ENCODE measurements around the gene DNAH10.

DNAH10 gene

DNA sequence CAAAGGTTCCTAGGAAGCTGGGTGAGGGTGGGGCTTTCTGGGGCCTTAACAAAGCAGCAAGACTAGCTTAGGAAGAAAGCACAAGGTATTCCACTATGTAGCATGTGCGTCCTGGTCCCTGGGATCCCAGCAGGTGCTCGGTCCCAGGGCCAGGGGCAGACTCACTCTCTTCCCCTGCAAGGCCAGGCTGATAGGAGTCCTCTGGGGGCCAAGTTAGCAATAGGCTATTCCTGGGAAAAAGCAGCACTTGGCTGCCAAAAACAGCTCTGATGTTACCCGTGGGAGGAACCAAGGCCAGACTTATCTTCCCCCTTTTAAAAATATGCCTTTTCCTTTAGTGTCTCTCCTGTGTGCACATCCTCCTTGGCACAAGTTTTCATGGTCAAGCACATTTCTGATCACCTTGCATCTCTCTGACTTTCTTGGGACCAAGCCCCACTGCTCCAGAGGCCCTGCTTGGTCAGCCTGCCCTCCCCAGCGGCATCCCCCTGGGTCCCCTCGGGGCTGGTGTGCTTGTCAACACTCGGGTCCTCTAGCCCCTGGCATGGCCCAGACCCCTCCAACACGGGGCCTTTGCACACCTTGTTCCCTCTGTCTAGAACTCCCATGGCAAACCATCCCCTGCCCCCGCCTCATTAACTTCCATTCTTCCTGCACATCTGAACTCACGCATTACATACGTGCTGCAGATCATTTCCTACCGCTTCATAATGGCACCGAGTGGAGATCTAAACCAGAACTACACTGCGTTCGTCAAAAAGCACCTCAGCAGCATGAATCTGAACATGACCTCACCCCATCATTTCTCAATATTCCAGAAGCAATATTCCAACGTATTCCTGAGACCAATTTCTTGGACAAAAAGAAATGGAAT lies 188.6 kb downstream of the DNAH10 start:
- no peak overlapping the region for H3K4me3 ChIP-seq (ENCODE audit: low read depth, low read length)
- no peak for DNase-seq (ENCODE audit: low read depth)
- TF ChIP-seq, protein P1, sequence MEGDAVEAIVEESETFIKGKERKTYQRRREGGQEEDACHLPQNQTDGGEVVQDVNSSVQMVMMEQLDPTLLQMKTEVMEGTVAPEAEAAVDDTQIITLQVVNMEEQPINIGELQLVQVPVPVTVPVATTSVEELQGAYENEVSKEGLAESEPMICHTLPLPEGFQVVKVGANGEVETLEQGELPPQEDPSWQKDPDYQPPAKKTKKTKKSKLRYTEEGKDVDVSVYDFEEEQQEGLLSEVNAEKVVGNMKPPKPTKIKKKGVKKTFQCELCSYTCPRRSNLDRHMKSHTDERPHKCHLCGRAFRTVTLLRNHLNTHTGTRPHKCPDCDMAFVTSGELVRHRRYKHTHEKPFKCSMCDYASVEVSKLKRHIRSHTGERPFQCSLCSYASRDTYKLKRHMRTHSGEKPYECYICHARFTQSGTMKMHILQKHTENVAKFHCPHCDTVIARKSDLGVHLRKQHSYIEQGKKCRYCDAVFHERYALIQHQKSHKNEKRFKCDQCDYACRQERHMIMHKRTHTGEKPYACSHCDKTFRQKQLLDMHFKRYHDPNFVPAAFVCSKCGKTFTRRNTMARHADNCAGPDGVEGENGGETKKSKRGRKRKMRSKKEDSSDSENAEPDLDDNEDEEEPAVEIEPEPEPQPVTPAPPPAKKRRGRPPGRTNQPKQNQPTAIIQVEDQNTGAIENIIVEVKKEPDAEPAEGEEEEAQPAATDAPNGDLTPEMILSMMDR (IDR thresholded peaks at IDR 0.05; ENCODE audit: low read depth, low read length, missing control alignments): no peak

DNA sequence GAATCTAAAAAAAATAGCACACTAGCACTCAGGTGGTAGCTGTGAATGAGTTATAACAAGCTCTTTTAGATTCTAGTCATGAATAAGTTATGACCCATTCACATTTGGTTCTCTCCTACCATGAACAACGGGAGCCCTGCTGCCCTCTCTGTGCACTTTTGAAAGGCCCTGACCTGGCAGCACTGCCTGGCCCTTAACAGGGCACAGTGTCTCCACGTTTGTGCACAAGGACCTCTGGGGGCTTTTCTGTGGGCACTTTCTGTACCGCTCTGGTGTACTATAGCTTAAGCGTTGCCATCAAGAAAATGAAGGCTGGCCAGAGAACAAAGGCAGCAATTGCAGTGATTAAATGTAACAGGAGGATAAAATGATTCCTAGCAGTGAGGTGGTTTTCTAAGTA lies 189.4 kb downstream of the DNAH10 start:
- no peak overlapping the region for H3K4me3 ChIP-seq (ENCODE audit: low read depth, low read length)
- no peak for DNase-seq (ENCODE audit: low read depth)
- TF ChIP-seq, protein P1 (IDR thresholded peaks at IDR 0.05; ENCODE audit: low read depth, low read length, missing control alignments): no peak

DNA sequence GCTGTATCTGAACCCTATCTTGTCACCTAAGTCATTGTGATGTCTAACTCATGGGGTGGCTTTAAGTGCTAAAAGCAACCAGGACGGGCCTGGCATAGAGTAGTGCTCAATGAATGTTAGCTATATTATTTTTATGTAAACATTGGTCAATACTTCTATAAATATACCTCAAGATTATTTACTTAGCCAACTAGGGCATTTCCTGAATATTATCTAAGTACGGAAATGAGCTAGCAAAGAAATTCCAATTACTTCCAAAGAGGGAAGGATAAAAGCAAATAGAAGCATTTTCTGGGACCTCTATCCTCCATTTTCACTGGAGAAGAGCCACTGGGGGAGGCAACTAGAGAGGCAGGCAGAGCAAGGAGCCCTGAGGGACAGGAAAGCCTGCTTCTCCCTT lies 189.9 kb downstream of the DNAH10 start:
- no peak overlapping the region for H3K4me3 ChIP-seq (ENCODE audit: low read depth, low read length)
- DNase-seq (ENCODE audit: low read depth): no peak
- TF ChIP-seq, protein P1 (IDR thresholded peaks at IDR 0.05; ENCODE audit: low read depth, low read length, missing control alignments): no peak

DNA sequence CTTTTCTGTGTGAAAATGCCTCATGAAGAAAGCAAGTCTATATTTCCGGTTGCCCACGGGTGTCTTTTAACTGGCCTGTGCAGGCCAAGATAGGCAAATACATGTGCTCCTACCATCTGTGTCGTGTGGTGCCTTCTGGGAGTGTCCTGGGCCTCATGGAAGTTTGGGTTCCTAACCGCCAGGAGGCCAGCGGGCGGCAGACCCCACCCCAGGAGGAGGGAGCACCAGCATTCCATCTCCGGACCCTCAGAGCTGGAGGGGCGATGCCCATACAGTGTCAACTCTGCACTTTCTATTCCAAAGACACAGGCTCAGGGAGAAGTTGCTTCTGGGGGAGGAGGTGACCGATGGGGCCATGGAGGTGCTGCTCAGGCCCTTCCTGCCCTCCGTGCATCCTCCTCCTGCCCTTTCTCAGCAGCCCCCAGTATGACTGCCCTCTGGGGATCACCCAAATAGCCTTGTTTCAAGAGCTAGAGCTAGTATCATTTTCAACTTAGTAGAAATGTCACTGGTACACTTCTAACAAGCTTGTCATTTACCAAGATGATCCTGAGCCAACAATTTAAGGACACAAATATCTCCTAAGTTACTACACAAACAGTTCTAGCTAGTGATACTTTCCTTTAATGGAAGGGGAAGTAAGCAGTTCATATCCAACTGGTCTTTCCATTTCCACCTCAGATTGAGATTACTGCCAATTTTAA lies 192.7 kb downstream of the DNAH10 start:
- TF ChIP-seq, protein P1 (IDR thresholded peaks at IDR 0.05; ENCODE audit: low read depth, low read length, missing control alignments): no peak
- no peak overlapping the region for H3K4me3 ChIP-seq (ENCODE audit: low read depth, low read length)
- DNase-seq (ENCODE audit: low read depth): no peak

DNA sequence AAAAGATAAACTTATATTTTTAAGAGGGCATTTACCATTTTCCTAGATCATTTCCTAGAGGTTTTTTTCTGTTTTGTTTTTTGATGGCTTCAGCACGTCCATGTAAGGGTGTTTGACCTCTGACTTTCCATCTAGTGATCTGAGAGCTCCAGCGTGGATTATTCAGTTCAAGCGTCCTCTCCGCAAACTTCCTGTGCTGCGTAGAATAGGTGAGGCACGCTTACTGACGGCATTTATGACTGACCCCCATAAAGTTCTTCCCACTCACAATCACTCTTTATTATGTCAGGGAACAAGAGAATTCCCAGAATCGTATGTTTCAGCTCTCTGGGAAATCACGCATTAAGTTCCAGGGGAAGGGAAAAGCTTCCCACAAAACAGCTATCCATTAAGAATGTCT lies 194.1 kb downstream of the DNAH10 start:
- no peak overlapping the region for H3K4me3 ChIP-seq (ENCODE audit: low read depth, low read length)
- TF ChIP-seq, protein P1 (IDR thresholded peaks at IDR 0.05; ENCODE audit: low read depth, low read length, missing control alignments): no peak
- no peak for DNase-seq (ENCODE audit: low read depth)

DNA sequence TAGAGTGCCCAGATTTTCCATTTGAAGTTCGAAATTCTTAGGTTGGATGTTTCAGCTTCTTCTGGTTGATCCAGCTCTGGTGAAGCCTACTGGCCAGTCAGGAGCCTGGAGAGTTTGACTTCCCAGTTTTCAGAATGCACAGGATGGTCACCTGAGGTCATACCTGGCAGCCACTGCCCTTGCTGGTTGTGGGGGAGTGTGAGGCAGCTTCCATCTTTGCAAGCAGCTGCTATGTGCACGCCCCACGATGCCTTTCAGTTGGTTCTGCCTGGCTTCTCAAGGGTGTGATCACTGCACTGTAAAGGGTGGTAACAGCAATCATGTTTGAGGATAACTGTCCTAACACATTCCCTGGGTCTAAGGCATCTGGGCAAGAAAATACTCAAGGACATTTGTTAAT lies 195.1 kb downstream of the DNAH10 start:
- no peak for DNase-seq (ENCODE audit: low read depth)
- TF ChIP-seq, protein P1 (IDR thresholded peaks at IDR 0.05; ENCODE audit: low read depth, low read length, missing control alignments): no peak
- no peak overlapping the region for H3K4me3 ChIP-seq (ENCODE audit: low read depth, low read length)

All from GM12864 (cell line).